ENCODE results near the gene KLF7. TPM values are rescaled to one million over a fixed set of nuclear protein-coding genes. Genes with fewer than 3 reads are reported as not detected.

The KLF7 gene
- total RNA-seq, 1 experiment from 2014 or later, result 17.1 TPM

DNA sequence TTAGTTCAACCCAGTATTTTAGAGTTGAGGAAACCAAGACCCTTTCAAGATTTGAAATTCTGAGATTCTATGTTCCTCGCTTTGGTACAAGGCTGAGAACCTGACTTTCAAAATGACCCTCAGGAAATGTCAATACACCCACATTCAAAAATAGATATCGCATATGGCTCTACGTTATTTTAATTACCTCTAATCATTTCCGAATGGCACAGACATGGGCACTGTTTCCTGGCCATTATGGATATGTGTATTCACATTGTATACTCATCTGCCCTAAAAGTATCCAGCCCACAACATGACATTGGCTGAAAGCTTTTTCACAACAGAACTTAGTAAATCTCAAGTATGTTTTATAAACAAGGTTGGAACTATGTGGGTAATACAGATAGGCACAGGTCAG lies 6.7 kb downstream of the KLF7 start:
- ChIA-PET POLR2A (no interaction called here), CTCF (no interaction called here)
- no TSS peak for BruUV-seq (replicated peaks)
- H3K27ac ChIP-seq (ENCODE audit: low read length), result peak overlapping the region; percentile 17; the same call in 1 of the 2 replicates
- no peak for DNase-seq (ENCODE audit: low read depth, low spot score)
- H3K4me1 ChIP-seq (ENCODE audit: control insufficient read depth, insufficient read depth, low read length), result peaks cover 45% of the 10 kb centered on the region
- no peak for TF ChIP-seq SIN3A (IDR thresholded peaks at IDR 0.05; ENCODE audit: borderline replicate concordance, insufficient read depth, low read depth, low read length)
- TF ChIP-seq, protein P1, sequence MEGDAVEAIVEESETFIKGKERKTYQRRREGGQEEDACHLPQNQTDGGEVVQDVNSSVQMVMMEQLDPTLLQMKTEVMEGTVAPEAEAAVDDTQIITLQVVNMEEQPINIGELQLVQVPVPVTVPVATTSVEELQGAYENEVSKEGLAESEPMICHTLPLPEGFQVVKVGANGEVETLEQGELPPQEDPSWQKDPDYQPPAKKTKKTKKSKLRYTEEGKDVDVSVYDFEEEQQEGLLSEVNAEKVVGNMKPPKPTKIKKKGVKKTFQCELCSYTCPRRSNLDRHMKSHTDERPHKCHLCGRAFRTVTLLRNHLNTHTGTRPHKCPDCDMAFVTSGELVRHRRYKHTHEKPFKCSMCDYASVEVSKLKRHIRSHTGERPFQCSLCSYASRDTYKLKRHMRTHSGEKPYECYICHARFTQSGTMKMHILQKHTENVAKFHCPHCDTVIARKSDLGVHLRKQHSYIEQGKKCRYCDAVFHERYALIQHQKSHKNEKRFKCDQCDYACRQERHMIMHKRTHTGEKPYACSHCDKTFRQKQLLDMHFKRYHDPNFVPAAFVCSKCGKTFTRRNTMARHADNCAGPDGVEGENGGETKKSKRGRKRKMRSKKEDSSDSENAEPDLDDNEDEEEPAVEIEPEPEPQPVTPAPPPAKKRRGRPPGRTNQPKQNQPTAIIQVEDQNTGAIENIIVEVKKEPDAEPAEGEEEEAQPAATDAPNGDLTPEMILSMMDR (IDR thresholded peaks at IDR 0.05), result no peak
- no peak for TF ChIP-seq TCF7L2 (IDR thresholded peaks at IDR 0.05; ENCODE audit: low read depth, low read length)
- TF ChIP-seq, protein P2, sequence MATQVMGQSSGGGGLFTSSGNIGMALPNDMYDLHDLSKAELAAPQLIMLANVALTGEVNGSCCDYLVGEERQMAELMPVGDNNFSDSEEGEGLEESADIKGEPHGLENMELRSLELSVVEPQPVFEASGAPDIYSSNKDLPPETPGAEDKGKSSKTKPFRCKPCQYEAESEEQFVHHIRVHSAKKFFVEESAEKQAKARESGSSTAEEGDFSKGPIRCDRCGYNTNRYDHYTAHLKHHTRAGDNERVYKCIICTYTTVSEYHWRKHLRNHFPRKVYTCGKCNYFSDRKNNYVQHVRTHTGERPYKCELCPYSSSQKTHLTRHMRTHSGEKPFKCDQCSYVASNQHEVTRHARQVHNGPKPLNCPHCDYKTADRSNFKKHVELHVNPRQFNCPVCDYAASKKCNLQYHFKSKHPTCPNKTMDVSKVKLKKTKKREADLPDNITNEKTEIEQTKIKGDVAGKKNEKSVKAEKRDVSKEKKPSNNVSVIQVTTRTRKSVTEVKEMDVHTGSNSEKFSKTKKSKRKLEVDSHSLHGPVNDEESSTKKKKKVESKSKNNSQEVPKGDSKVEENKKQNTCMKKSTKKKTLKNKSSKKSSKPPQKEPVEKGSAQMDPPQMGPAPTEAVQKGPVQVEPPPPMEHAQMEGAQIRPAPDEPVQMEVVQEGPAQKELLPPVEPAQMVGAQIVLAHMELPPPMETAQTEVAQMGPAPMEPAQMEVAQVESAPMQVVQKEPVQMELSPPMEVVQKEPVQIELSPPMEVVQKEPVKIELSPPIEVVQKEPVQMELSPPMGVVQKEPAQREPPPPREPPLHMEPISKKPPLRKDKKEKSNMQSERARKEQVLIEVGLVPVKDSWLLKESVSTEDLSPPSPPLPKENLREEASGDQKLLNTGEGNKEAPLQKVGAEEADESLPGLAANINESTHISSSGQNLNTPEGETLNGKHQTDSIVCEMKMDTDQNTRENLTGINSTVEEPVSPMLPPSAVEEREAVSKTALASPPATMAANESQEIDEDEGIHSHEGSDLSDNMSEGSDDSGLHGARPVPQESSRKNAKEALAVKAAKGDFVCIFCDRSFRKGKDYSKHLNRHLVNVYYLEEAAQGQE (IDR thresholded peaks at IDR 0.05; ENCODE audit: insufficient read depth in 1 of 2, low read depth in 2 of 2, low read length in 1 of 2), result no peak
- TF ChIP-seq POLR2AphosphoS5 (IDR thresholded peaks at IDR 0.05; ENCODE audit: low read depth, low read length), result no peak
- intact Hi-C loops (cut with micrococcal nuclease; ENCODE audit: unreplicated experiment), result no loop called here
- no peaks in the 10 kb centered on the region for H3K9me3 ChIP-seq (ENCODE audit: control insufficient read depth, insufficient read depth, low read depth, low read length)
- in situ Hi-C loops (cut with HindIII; ENCODE audit: low pct_unique_long_range_greater_than_20kb, low sequenced_read_pairs), result no loop called here
- H3K4me3 ChIP-seq (ENCODE audit: low read depth in 2 of 2, low read length in 2 of 2), result no peak overlapping the region
- H3K36me3 ChIP-seq (ENCODE audit: control insufficient read depth, insufficient read depth, low read length), result no peaks in the 10 kb centered on the region
- no peaks in the 10 kb centered on the region for H3K27me3 ChIP-seq (ENCODE audit: control insufficient read depth, insufficient read depth, low read length)
- ATAC-seq, result no peak

DNA sequence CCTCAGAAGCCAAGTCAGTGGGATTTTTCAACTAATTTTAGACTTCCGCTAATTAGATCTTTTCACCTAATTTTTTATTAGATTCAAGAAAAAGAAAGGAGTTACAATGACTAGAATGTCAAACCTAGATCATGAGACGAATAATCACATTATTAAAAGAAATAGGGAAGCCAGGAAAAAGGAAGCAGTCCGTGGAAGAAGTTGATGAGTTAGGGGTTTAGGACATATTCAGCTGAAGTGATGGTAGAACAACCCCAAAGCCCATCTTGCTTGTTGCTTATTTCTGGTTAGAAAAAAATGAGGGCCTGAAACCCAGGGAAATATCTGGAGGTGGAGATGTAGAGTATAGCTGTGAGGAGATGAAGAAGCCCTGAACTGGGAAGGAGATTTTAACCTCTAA lies 8.0 kb downstream of the KLF7 start:
- Histone ChIP-seq H3K4me1 (ENCODE audit: control insufficient read depth, insufficient read depth, low read length) (peaks cover 50% of the 10 kb centered on the region), H3K36me3 (ENCODE audit: control insufficient read depth, insufficient read depth, low read length) (no peaks in the 10 kb centered on the region), H3K9me3 (ENCODE audit: control insufficient read depth, insufficient read depth, low read depth, low read length) (no peaks in the 10 kb centered on the region), H3K27ac (ENCODE audit: low read length) (no peak overlapping the region), H3K27me3 (ENCODE audit: control insufficient read depth, insufficient read depth, low read length) (no peaks in the 10 kb centered on the region), H3K4me3 (ENCODE audit: low read depth in 2 of 2, low read length in 2 of 2) (no peak overlapping the region)
- no peak for ATAC-seq
- POLR2A ChIA-PET, result interaction anchor here (0.7 kb wide), 1 partner anchor 69 kb away, joined by 8 read pairs; no protein-coding TSS in a partner anchor
- no peak for DNase-seq (ENCODE audit: low read depth, low spot score)
- no TSS peak for BruUV-seq (replicated peaks)
- CTCF ChIA-PET, result no interaction called here
- TF ChIP-seq TCF7L2 (IDR thresholded peaks at IDR 0.05; ENCODE audit: low read depth, low read length), result no peak
- TF ChIP-seq, protein P1 (IDR thresholded peaks at IDR 0.05), result no peak
- TF ChIP-seq POLR2AphosphoS5 (IDR thresholded peaks at IDR 0.05; ENCODE audit: low read depth, low read length), result no peak
- TF ChIP-seq, protein P2 (IDR thresholded peaks at IDR 0.05; ENCODE audit: insufficient read depth in 1 of 2, low read depth in 2 of 2, low read length in 1 of 2), result no peak
- TF ChIP-seq SIN3A (IDR thresholded peaks at IDR 0.05; ENCODE audit: borderline replicate concordance, insufficient read depth, low read depth, low read length), result no peak
- intact Hi-C loops (cut with micrococcal nuclease; ENCODE audit: unreplicated experiment) (no loop called here), in situ Hi-C loops (cut with HindIII; ENCODE audit: low pct_unique_long_range_greater_than_20kb, low sequenced_read_pairs) (no loop called here)
